Loucy (cell line): ENCODE measurements around the gene RAB27A.

Source experiments
- H2AFZ ChIP-seq: fragments of 200-600 bp; sonication (generic); 2 replicates; pipeline ENCODE4 v1.6.0; 2016; ENCODE audit warnings: antibody characterized with exemption, mild to moderate bottlenecking, low read length, moderate library complexity
- H3F3A ChIP-seq: fragments of 200-600 bp; 2 replicates; pipeline ENCODE4 v1.6.0; 2016; ENCODE audit warnings: antibody characterized with exemption, low read depth, mild to moderate bottlenecking
- H3K27me3 ChIP-seq: fragments of 200-600 bp; sonication (generic); 2 replicates; pipeline ENCODE4 v1.6.1; 2014; ENCODE audit warnings: low read length, mild to moderate bottlenecking; ENCODE audit not compliant: insufficient read depth, poor library complexity, severe bottlenecking
- H3K36me3 ChIP-seq: fragments of 200-600 bp; sonication (generic); 2 replicates; pipeline ENCODE4 v1.6.1; 2016; ENCODE audit warnings: low read length; ENCODE audit not compliant: insufficient read depth
- H3K4me1 ChIP-seq: fragments of 200-600 bp; sonication (generic); 2 replicates; pipeline ENCODE4 v1.5.1; 2014; ENCODE audit warnings: low read length, mild to moderate bottlenecking; ENCODE audit not compliant: insufficient read depth, poor library complexity, severe bottlenecking
- H3K4me2 ChIP-seq: fragments of 200-600 bp; sonication (generic); 2 replicates; pipeline ENCODE4 v1.6.0; 2014; ENCODE audit warnings: antibody characterized with exemption, low read length, low read depth, mild to moderate bottlenecking; ENCODE audit not compliant: poor library complexity, severe bottlenecking
- H3K4me3 ChIP-seq: fragments of 200-600 bp; sonication (generic); 2 replicates; pipeline ENCODE4 v1.5.1; 2014; ENCODE audit warnings: low read length, mild to moderate bottlenecking, mixed read lengths; ENCODE audit not compliant: poor library complexity, severe bottlenecking
- H3K79me2 ChIP-seq: fragments of 200-600 bp; sonication (generic); 2 replicates; pipeline ENCODE4 v1.6.1; 2014; ENCODE audit warnings: low read length; ENCODE audit not compliant: insufficient read depth
- H3K9ac ChIP-seq: fragments of 200-600 bp; sonication (generic); 2 replicates; pipeline ENCODE4 v1.6.0; 2014; ENCODE audit warnings: mild to moderate bottlenecking, low read depth, low read length, moderate library complexity; ENCODE audit not compliant: poor library complexity, severe bottlenecking
- H3K9me2 ChIP-seq: fragments of 200-600 bp; sonication (generic); replicated peaks from 2 replicates; pipeline ENCODE4 v1.6.1; 2016; ENCODE audit warnings: low read depth, low read length, mixed read lengths
- H3K9me3 ChIP-seq: fragments of 200-600 bp; sonication (generic); 2 replicates; pipeline ENCODE4 v1.6.1; 2014; ENCODE audit warnings: mild to moderate bottlenecking, antibody characterized with exemption, low read length, low read depth; ENCODE audit not compliant: insufficient read depth
- H4K20me1 ChIP-seq: fragments of 200-600 bp; sonication (generic); 2 replicates; pipeline ENCODE4 v1.6.0; 2014; ENCODE audit warnings: antibody characterized with exemption, low read length, mild to moderate bottlenecking; ENCODE audit not compliant: insufficient read depth, poor library complexity, severe bottlenecking
- CTCF ChIP-seq: fragments of 200-600 bp; sonication (generic); conservative IDR thresholded peaks from 2 replicates; pipeline ENCODE4 v1.5.1; 2014; ENCODE audit warnings: mild to moderate bottlenecking, antibody characterized with exemption, low read length
- EZH2phosphoT487 ChIP-seq: fragments of 200-600 bp; IDR thresholded peaks from 2 replicates; pipeline ENCODE4 v1.6.1; 2018; ENCODE audit warnings: antibody characterized with exemption, mild to moderate bottlenecking, moderate library complexity, borderline replicate concordance

RAB27A gene

GRCh38 chr15:55240125-55240760, 49.4 kb downstream of the RAB27A start:
- H3K9me3 ChIP-seq: no peaks in the 10 kb centered on the region
- no peaks in the 10 kb centered on the region; the same call in 1 of the 2 replicates for H3K36me3 ChIP-seq
- H3K4me1 ChIP-seq: peaks cover 15% of the 10 kb centered on the region
- H3K4me2 ChIP-seq: no peak overlapping the region
- peaks cover 6% of the 10 kb centered on the region for H4K20me1 ChIP-seq
- no peaks in the 10 kb centered on the region for H3K27me3 ChIP-seq
- H3K9me2 ChIP-seq: no peaks in the 10 kb centered on the region
- no peak overlapping the region for H2AFZ ChIP-seq
- H3K9ac ChIP-seq: no peak overlapping the region
- H3K4me3 ChIP-seq: no peak overlapping the region
- TF ChIP-seq EZH2phosphoT487 (no peak), CTCF (no peak)
- H3F3A ChIP-seq: no peaks in the 10 kb centered on the region
- H3K79me2 ChIP-seq: peaks cover 77% of the 10 kb centered on the region

GRCh38 chr15:55239440-55240124, 50.0 kb downstream of the RAB27A start:
- H3K79me2 ChIP-seq: peaks cover 73% of the 10 kb centered on the region
- H3K9ac ChIP-seq: no peak overlapping the region
- no peak overlapping the region for H3K4me2 ChIP-seq

GRCh38 chr15:55238877-55239276, 50.7 kb downstream of the RAB27A start:
- H3K4me1 ChIP-seq: peaks cover 15% of the 10 kb centered on the region
- H3K9ac ChIP-seq: no peak overlapping the region
- no peak overlapping the region for H3K4me2 ChIP-seq
- no peaks in the 10 kb centered on the region for H3K27me3 ChIP-seq
- no peaks in the 10 kb centered on the region for H3K9me2 ChIP-seq
- no peak overlapping the region for H3K4me3 ChIP-seq
- H4K20me1 ChIP-seq: no peaks in the 10 kb centered on the region
- TF ChIP-seq CTCF (no peak), EZH2phosphoT487 (no peak)
- peaks cover 12% of the 10 kb centered on the region; the same call in 1 of the 2 replicates for H3K36me3 ChIP-seq
- H3K9me3 ChIP-seq: no peaks in the 10 kb centered on the region
- no peaks in the 10 kb centered on the region for H3F3A ChIP-seq
- H2AFZ ChIP-seq: no peak overlapping the region
- peaks cover 68% of the 10 kb centered on the region for H3K79me2 ChIP-seq

More at GRCh38 chr15:55239440-55240124, 50.0 kb downstream of the RAB27A start:
- Histone ChIP-seq H3F3A (no peaks in the 10 kb centered on the region), H3K9me3 (no peaks in the 10 kb centered on the region), H3K9me2 (no peaks in the 10 kb centered on the region), H4K20me1 (peaks cover 2% of the 10 kb centered on the region), H3K27me3 (no peaks in the 10 kb centered on the region), H3K4me1 (peaks cover 15% of the 10 kb centered on the region), H3K4me3 (no peak overlapping the region), H3K36me3 (peaks cover 5% of the 10 kb centered on the region; the same call in 1 of the 2 replicates), H2AFZ (no peak overlapping the region)
- TF ChIP-seq CTCF: no peak
- TF ChIP-seq EZH2phosphoT487: no peak
